HG03060 (cell line): ENCODE data around the gene CARD8.
"Not testable (repeated sequence)": the region's sequence is repeated elsewhere in the genome, so short reads cannot be mapped to it uniquely, and the experiment has no call there.

Experiments used
- ATAC-seq: cut with Tn5 transposase; IDR thresholded peaks from one replicate; pipeline ENCODE4 v1.9.1; 2021; ENCODE audit warnings: low read depth, moderate number of reproducible peaks; ENCODE audit not compliant: unreplicated experiment

The CARD8 gene

GRCh38 chr19:48269617-48270026, 13.9 kb upstream of the CARD8 start:
- ATAC-seq: not testable (repeated sequence)

- ATAC-seq: not testable (repeated sequence)
Measured at GRCh38 chr19:48265326-48265725, 9.6 kb upstream of the CARD8 start.

DNA sequence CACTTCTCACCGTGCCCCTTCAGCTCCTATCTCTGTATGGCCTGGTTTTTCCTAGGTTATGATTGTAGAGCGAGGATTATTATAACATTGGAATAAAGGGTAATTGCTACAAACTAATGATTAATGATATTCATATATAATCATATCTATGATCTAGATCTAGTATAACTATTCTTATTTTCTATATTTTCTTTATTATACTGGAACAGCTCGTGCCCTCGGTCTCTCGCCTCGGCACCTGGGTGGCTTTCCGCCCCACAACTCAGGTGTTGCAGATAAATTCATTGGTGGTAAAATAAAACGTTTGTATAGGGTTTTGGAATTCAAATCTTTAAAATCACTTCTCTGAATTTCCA, 4.6 kb upstream of the CARD8 start:
- ATAC-seq: not testable (repeated sequence)

- ATAC-seq: not testable (repeated sequence)
Measured at GRCh38 chr19:48258992-48259391, 3.3 kb upstream of the CARD8 start.

- no peak for ATAC-seq
Measured at GRCh38 chr19:48258350-48258749, 2.6 kb upstream of the CARD8 start.

- ATAC-seq: no peak
Measured at GRCh38 chr19:48254529-48254970, 1.2 kb downstream of the CARD8 start.

GRCh38 chr19:48253999-48254398, 1.7 kb downstream of the CARD8 start:
- no peak for ATAC-seq

DNA sequence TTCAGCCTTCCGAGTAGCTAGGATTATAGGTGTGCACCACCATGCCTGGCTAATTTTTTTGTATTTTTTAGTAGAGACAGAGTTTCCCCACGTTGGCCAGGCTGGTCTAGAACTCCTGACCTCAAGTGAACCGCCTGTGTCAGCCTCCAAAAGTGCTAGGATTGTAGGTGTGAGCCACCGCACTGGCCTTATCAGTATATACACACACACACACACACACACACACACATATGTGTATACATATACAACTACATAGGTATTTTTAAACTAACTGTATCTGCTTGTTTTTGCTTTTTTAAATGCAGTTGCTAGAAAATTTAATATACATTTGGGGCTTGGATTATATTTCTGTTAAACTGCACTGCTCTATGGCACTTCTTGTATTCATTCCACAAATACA, 3.1 kb downstream of the CARD8 start:
- no peak for ATAC-seq

DNA sequence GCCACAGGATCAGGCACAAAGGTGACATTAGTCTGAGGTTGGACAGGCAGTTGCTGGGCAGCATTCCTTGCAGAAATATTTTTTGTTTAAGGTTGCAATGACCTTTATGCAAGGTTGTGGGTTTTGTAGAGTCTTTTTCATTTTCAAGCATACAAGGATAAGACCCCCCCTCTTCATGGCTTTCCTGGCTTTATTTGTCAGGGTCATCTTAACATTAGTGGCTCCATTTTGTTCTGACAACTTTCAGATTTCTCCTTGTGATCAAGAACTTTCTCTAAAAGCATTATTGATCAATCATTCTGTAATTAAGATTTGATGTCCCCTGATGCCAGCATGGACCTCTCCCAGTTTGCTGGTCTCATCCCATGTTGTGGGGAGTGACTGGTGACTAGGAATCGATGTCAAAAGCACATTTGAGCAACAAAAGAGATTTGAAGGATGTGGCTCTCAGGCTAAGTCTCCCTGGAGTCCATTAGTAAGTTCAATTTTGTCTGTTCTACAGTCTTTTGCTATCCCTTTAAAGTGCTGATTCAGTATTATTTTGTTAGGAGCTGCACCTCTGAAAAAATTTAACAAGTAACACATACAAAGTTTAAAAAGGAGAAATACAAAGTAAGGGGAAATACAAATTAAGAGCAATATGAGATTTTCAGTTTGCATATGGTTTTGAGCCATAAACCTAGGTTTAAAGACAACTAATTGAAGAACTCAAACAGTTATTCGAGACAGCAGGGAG, 5.3 kb downstream of the CARD8 start:
- ATAC-seq: no peak

GRCh38 chr19:48249502-48250014, 6.2 kb downstream of the CARD8 start:
- ATAC-seq: no peak

DNA sequence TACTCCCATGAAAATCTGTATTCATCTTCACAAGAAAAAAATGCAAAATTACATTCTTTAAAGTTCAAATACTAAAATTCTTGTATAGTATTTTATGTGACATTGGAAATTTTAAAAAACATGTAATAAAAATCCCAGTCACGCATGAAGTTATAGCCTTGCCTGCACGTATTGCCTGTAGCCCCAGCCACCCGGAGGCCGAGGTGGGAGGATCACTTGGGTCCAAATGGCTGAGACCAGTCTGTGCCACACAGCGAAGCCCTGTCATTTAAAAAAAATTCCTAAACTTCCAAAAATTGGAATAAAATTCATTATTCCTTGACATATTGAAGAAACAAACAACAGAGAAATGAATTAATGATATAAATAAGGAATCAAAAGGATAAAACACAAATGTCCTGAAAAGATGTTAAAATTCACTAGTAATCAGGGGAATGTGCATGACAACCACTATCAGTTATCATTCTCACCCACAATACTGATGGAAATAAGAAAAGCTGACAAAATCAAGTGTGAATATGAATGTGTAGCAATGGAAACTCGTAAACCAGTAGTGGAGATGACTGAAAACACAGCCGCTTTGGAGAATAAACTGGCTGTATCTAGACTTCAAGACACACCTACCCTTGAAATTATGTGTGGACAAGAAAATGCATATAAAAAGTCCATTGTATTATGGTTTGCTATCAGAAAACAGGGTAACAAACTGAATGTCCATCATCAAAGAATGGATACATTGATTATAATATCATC, 7.5 kb downstream of the CARD8 start:
- no peak for ATAC-seq

- ATAC-seq: no peak
Measured at GRCh38 chr19:48247212-48247611, 8.5 kb downstream of the CARD8 start.

- no peak for ATAC-seq
Measured at GRCh38 chr19:48246101-48246500, 9.6 kb downstream of the CARD8 start.

DNA sequence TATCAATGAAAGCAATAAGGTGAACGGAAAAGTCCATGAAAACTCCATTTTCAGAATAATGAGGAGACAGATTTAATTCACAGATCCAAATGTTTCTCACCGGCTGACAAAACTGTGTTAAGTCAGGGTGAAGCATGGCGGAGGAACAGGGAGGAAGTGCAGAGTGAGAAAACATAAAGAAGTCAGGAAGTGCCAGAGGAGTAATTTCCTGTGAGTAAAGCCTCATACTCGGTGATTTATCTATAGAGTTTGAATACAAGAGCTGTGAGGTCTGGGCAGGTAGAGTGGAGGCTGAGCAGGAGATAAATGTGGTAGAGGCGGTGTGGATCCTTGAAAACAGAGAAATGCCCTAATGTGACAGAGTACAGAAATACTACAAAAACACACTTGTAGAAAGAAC, 11.4 kb downstream of the CARD8 start:
- ATAC-seq: no peak

GRCh38 chr19:48241771-48242170, 13.9 kb downstream of the CARD8 start:
- ATAC-seq: not testable (repeated sequence)

- no peak for ATAC-seq
Measured at GRCh38 chr19:48239582-48240141, 16.1 kb downstream of the CARD8 start.

DNA sequence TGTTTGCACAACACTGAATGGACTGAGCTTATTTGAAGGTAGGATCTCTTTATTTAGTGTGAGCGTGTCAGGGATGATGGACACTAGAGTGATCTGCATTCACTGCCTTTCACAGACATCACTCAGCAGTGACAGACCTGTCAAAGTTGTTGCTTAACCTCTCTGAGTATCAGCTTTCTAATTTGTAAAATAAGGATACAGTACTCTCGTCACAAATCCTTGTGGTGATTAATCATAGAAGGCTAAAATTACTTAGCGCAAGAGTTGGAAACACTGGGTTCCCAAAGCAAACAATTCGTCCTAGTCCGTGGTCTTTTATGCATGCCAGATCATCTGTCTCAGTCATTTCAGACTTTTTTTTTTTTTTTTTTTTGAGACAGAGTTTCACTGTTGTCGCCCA, 16.6 kb downstream of the CARD8 start:
- ATAC-seq: no peak

- ATAC-seq: no peak
Measured at GRCh38 chr19:48237057-48237456, 18.7 kb downstream of the CARD8 start.

GRCh38 chr19:48230555-48231129, 25.1 kb downstream of the CARD8 start:
- no peak for ATAC-seq

GRCh38 chr19:48221628-48222027, 34.1 kb downstream of the CARD8 start:
- ATAC-seq: no peak

DNA sequence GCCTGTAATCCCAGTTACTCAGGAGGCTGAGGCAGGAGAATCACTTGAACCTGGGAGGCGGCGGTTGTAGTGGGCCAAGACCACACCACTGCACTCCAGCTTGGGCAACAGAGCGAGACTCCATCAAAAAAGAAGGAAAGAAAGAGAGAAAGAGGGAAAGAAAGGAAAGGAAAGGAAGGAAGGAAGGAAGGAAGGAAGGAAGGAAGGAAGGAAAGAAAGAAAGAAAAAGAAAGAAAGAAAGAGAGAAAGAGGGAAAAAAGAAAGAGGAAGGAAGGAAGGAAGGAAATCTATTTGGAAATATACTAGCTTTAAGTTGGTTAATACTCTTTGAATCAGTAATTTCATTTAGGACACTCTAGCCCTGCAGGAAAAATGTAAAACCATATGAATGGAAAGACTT, 34.9 kb downstream of the CARD8 start:
- not testable (repeated sequence) for ATAC-seq
